GM21360 (cell line): ENCODE data around the gene EPHA6.
"Not testable (repeated sequence)": the region's sequence is repeated elsewhere in the genome, so short reads cannot be mapped to it uniquely, and the experiment has no call there.

Experiments
- ATAC-seq: cut with Tn5 transposase; IDR thresholded peaks from one replicate; pipeline ENCODE4 v1.9.1; 2021; ENCODE audit warnings: mild to moderate bottlenecking, moderate library complexity; ENCODE audit not compliant: unreplicated experiment

Gene EPHA6

GRCh38 chr3:97010881-97011657, 196.7 kb downstream of the EPHA6 start:
- no peak for ATAC-seq

GRCh38 chr3:97021778-97022177, 207.4 kb downstream of the EPHA6 start:
- no peak for ATAC-seq

- ATAC-seq = not testable (repeated sequence)
Observed at GRCh38 chr3:97025612-97026011, 211.2 kb downstream of the EPHA6 start.

- no peak for ATAC-seq
Observed at GRCh38 chr3:97029972-97030371, 215.6 kb downstream of the EPHA6 start.

- ATAC-seq = no peak
Observed at GRCh38 chr3:97037294-97037943, 223.0 kb downstream of the EPHA6 start.

- no peak for ATAC-seq
Observed at GRCh38 chr3:97043411-97043810, 229.0 kb downstream of the EPHA6 start.

- no peak for ATAC-seq
Observed at GRCh38 chr3:97057365-97057764, 243.0 kb downstream of the EPHA6 start.

- no peak for ATAC-seq
Observed at GRCh38 chr3:97059168-97059567, 244.8 kb downstream of the EPHA6 start.

GRCh38 chr3:97066531-97066930, 252.1 kb downstream of the EPHA6 start:
- ATAC-seq = no peak

GRCh38 chr3:97070302-97070701, 255.9 kb downstream of the EPHA6 start:
- no peak for ATAC-seq

GRCh38 chr3:97074546-97074945, 260.2 kb downstream of the EPHA6 start:
- ATAC-seq = no peak

GRCh38 chr3:97076673-97077072, 262.3 kb downstream of the EPHA6 start:
- ATAC-seq = no peak

- ATAC-seq = no peak
Observed at GRCh38 chr3:97089621-97090020, 275.2 kb downstream of the EPHA6 start.

GRCh38 chr3:97102641-97103040, 288.2 kb downstream of the EPHA6 start:
- ATAC-seq = no peak

- ATAC-seq = no peak
Observed at GRCh38 chr3:97105989-97106651, 291.7 kb downstream of the EPHA6 start.

GRCh38 chr3:97106652-97106989, 292.2 kb downstream of the EPHA6 start:
- no peak for ATAC-seq

- no peak for ATAC-seq
Observed at GRCh38 chr3:97108136-97108535, 293.7 kb downstream of the EPHA6 start.

GRCh38 chr3:97111244-97111643, 296.9 kb downstream of the EPHA6 start:
- ATAC-seq = no peak

GRCh38 chr3:97121386-97121785, 307.0 kb downstream of the EPHA6 start:
- no peak for ATAC-seq

GRCh38 chr3:97125902-97126499, 311.6 kb downstream of the EPHA6 start:
- no peak for ATAC-seq

GRCh38 chr3:97131476-97131875, 317.1 kb downstream of the EPHA6 start:
- ATAC-seq = no peak
